Measurements from ENCODE around the gene LNPEP.

Gene LNPEP

DNA sequence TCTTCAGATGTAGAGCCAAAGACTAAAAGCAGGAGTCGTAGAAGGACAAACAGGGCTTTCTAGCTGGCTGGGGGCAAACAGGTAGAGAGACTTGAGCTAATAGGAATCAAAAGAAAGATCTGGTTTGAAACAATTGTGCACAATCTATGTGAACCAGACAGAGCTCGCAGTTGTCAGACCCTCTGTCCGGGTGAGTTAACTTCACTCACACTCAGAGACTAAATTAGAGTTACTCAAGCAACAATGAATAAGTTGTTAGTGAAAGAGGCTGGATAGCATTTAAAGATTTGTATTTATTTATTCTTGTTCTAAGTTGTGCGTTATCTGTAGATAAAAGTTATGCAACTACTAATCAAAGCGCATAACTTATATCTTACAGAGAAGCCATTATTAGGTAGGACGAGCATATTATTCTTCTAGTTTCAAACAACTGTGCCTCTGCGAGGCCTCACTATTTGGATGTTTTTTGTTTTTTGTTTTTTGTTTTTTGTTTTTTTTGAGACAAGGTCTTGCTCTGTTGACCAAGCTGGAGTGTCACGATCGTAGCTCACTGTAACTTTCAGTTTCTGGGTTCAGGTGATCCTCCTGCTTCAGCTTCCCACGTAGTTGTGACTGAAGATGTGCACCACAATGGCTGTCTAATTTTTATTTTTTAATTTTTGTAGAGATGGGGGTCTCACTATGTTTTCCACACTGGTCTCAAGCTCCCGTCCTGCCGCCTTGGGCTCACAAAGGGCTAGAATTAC lies 13.2 kb upstream of the LNPEP start:
- TF ChIP-seq, protein P1, sequence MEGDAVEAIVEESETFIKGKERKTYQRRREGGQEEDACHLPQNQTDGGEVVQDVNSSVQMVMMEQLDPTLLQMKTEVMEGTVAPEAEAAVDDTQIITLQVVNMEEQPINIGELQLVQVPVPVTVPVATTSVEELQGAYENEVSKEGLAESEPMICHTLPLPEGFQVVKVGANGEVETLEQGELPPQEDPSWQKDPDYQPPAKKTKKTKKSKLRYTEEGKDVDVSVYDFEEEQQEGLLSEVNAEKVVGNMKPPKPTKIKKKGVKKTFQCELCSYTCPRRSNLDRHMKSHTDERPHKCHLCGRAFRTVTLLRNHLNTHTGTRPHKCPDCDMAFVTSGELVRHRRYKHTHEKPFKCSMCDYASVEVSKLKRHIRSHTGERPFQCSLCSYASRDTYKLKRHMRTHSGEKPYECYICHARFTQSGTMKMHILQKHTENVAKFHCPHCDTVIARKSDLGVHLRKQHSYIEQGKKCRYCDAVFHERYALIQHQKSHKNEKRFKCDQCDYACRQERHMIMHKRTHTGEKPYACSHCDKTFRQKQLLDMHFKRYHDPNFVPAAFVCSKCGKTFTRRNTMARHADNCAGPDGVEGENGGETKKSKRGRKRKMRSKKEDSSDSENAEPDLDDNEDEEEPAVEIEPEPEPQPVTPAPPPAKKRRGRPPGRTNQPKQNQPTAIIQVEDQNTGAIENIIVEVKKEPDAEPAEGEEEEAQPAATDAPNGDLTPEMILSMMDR (IDR thresholded peaks at IDR 0.05; ENCODE audit: low read depth, low read length, missing control alignments): no peak
- Histone ChIP-seq H3K36me3 (replicated peaks) (no peaks in the 10 kb centered on the region), H3K4me3 (ENCODE audit: low read depth, low read length) (no peak overlapping the region), H3K27me3 (replicated peaks) (no peaks in the 10 kb centered on the region), H3K27ac (no peak overlapping the region)
- DNase-seq: no peak
- in situ Hi-C loops (cut with HindIII; ENCODE audit: low pct_ligation_motif_present, low sequenced_read_pairs): no loop called here

DNA sequence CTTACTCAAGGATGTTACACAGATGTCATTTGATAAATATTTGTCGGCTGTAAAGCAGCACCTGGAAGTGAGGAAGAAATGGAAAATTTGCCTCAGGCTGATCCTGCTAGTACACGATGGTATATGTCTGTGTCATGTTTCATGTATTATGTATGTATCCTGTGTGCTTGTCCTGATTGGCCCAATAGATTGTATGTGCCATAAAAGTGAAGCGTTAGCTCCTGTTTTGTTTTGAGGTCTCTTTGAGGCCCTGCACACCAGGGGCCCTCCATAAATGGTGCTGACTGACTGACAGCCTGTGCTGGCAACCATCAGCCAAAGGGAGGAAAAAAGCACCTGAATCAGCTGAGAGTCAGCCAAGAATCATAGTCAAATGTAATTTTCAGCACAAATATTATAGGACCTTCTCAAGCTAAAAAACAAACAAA lies 11.8 kb upstream of the LNPEP start:
- Histone ChIP-seq H3K36me3 (replicated peaks) (no peaks in the 10 kb centered on the region), H3K4me3 (ENCODE audit: low read depth, low read length) (no peak overlapping the region), H3K27me3 (replicated peaks) (no peaks in the 10 kb centered on the region), H3K27ac (no peak overlapping the region)
- in situ Hi-C loops (cut with HindIII; ENCODE audit: low pct_ligation_motif_present, low sequenced_read_pairs): no loop called here
- TF ChIP-seq, protein P1 (IDR thresholded peaks at IDR 0.05; ENCODE audit: low read depth, low read length, missing control alignments): no peak
- no peak for DNase-seq

DNA sequence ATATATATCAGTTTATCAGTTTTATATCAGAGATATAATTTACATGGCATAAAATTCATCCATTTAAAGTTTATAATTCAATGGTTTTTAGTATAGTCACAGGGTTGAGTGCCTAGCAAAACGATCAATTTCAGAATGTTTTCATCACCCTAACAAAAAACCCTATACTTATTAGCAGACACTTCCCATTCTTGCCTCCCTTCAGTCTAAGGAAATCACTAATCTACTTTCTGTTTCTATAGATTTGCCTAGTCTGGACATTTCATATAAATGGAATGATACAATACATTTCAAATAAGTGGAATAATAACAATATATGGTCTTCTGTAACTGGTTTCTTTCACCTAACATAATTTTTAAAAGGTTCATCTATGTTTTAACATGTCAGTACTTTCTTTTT lies 9.6 kb upstream of the LNPEP start:
- TF ChIP-seq, protein P1 (IDR thresholded peaks at IDR 0.05; ENCODE audit: low read depth, low read length, missing control alignments): no peak
- H3K27me3 ChIP-seq (replicated peaks): no peaks in the 10 kb centered on the region
- H3K27ac ChIP-seq: no peak overlapping the region
- no peak for DNase-seq
- no peak overlapping the region for H3K4me3 ChIP-seq (ENCODE audit: low read depth, low read length)
- no peaks in the 10 kb centered on the region for H3K36me3 ChIP-seq (replicated peaks)
- in situ Hi-C loops (cut with HindIII; ENCODE audit: low pct_ligation_motif_present, low sequenced_read_pairs): no loop called here

DNA sequence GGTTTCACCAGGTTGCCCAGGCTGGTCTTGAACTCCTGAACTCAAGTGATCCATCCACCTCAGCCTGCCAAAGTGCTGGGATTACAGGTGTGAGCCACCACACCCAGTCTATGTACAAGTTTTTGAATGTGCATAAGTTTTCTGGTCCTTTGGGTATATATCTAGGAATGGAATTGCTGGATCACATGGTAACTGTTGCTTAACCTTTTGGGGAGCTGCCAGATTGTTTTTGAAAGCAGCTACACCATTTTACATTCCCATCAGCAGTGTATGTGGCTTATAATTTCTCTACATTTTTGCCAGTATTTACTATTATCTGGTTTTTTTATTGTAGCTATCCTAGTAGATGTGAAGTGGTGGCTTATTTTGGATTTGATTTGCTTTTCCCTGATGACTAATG lies 8.9 kb upstream of the LNPEP start:
- TF ChIP-seq, protein P1 (IDR thresholded peaks at IDR 0.05; ENCODE audit: low read depth, low read length, missing control alignments): no peak
- Histone ChIP-seq H3K36me3 (replicated peaks) (no peaks in the 10 kb centered on the region), H3K27me3 (replicated peaks) (no peaks in the 10 kb centered on the region), H3K27ac (no peak overlapping the region), H3K4me3 (ENCODE audit: low read depth, low read length) (no peak overlapping the region)
- in situ Hi-C loops (cut with HindIII; ENCODE audit: low pct_ligation_motif_present, low sequenced_read_pairs): no loop called here
- no peak for DNase-seq

DNA sequence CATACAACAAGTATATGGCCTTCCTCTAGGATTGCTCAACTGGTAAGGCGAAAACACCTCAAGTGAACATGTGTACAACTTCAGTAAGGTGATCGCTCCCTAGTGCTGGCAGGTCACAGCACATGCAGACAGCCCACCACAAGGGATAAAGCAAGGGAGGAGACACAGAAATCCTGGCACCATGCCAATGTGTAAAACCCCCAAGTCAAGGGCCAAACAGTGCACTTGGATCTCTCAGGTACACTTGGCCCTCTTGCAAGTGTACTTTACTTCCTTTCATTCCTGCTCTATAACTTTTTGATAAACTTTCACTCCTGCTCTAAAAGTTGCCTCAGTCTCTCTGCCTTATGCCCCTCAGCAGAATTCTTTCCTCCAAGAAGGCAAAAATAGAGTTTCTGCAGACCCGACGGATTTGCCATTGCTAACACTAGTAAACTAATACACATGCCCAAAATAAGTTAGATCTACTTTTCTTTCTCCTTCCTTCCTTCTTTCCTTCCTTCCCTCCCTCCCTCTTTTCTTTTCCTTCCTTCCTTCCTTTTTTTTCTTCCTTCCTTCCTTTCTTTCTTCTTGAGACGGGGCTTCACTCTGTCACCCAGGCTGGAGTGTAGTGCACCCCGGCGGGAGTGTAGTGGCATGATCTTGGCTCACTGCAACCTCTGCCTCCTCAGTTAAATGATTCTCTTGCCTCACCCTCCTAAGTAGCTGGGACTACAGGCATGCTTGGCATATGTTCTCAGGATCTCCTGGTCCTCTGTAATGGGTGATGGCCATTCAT lies 6.8 kb upstream of the LNPEP start:
- DNase-seq: no peak
- in situ Hi-C loops (cut with HindIII; ENCODE audit: low pct_ligation_motif_present, low sequenced_read_pairs): no loop called here
- TF ChIP-seq, protein P1 (IDR thresholded peaks at IDR 0.05; ENCODE audit: low read depth, low read length, missing control alignments): no peak
- no peak overlapping the region for H3K4me3 ChIP-seq (ENCODE audit: low read depth, low read length)
- no peaks in the 10 kb centered on the region for H3K27me3 ChIP-seq (replicated peaks)
- H3K36me3 ChIP-seq (replicated peaks): no peaks in the 10 kb centered on the region
- no peak overlapping the region for H3K27ac ChIP-seq
